ENCODE data around the gene PHF12. TPM values are rescaled to one million over a fixed set of nuclear protein-coding genes. Genes with fewer than 3 reads are reported as not detected.

PHF12 gene
- total RNA-seq, 3 donors from 2014 or later (not counting 1 experiment from before 2014, with no cell fraction given), result 163 to 177 (median 171) TPM

DNA sequence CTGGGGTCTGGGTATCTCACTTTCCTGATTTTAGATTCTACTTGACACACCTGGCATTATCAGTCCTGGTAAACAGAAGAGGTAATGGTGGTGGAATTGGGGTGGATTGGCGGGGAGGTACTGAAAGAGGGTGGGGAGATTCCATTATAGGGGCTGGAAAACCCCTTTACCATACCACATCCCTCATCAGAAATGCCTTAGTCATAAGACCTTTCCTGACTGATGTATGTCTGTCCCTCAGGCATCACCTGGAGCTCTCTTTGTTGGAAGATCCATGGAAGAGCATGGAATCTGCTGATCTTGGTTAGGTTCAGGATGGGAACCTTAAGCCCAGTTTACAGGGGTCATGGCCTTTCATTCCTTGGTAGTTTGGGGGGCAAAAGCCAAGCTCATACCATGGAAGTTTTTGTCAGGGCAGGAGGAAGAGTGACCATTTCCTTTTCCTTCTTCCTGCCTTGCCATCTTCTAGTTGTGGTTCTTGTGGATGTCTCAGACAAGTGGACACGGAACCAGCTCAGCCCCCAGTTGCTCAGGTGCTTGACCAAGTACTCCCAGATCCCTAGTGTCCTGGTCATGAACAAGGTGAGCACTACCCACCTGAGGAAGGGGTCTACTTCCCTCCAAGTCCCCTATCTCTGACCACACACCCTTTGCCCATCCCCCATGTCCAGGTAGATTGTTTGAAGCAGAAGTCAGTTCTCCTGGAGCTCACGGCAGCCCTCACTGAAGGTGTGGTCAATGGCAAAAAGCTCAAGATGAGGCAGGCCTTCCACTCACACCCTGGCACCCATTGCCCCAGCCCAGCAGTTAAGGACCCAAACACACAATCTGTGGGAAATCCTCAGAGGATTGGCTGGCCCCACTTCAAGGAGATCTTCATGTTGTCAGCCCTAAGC lies 93.2 kb downstream of the PHF12 start:
- intact Hi-C loops (cut with micrococcal nuclease), result no loop called here
- H3K9me3 Mint-ChIP-seq, result no peaks in the 10 kb centered on the region
- no peak overlapping the region for H3K4me3 ChIP-seq (ENCODE audit: low read length)
- peaks cover 27% of the 10 kb centered on the region for H3K36me3 ChIP-seq (ENCODE audit: control insufficient read depth, insufficient read depth, low read length)
- no peaks in the 10 kb centered on the region for H3K36me3 Mint-ChIP-seq
- peak overlapping the region; percentile 58 for H3K4me3 Mint-ChIP-seq
- H3K27ac ChIP-seq (ENCODE audit: low read length), result no peak overlapping the region
- WGBS (ENCODE audit: insufficient coverage), result 91% methylated on average over 2 of the region's 3 CpGs
- DNase-seq (peak in 1 of 2 donors; percentile 22), ATAC-seq (no peak)
- no peak overlapping the region for H3K27ac Mint-ChIP-seq
- H3K4me1 ChIP-seq (ENCODE audit: control insufficient read depth, insufficient read depth, low read length), result peaks cover 13% of the 10 kb centered on the region
- H3K4me1 Mint-ChIP-seq, result peaks cover 14% of the 10 kb centered on the region in 2 donors
- TF ChIP-seq, protein P1, sequence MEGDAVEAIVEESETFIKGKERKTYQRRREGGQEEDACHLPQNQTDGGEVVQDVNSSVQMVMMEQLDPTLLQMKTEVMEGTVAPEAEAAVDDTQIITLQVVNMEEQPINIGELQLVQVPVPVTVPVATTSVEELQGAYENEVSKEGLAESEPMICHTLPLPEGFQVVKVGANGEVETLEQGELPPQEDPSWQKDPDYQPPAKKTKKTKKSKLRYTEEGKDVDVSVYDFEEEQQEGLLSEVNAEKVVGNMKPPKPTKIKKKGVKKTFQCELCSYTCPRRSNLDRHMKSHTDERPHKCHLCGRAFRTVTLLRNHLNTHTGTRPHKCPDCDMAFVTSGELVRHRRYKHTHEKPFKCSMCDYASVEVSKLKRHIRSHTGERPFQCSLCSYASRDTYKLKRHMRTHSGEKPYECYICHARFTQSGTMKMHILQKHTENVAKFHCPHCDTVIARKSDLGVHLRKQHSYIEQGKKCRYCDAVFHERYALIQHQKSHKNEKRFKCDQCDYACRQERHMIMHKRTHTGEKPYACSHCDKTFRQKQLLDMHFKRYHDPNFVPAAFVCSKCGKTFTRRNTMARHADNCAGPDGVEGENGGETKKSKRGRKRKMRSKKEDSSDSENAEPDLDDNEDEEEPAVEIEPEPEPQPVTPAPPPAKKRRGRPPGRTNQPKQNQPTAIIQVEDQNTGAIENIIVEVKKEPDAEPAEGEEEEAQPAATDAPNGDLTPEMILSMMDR (IDR thresholded peaks at IDR 0.05), result no peak
- H3K27me3 ChIP-seq (ENCODE audit: control insufficient read depth, insufficient read depth, low read length), result no peaks in the 10 kb centered on the region
- no peaks in the 10 kb centered on the region for H3K27me3 Mint-ChIP-seq (ENCODE audit: low read depth in 2 of 2)
- H3K9me3 ChIP-seq (ENCODE audit: control insufficient read depth, insufficient read depth, low read length), result no peaks in the 10 kb centered on the region

DNA sequence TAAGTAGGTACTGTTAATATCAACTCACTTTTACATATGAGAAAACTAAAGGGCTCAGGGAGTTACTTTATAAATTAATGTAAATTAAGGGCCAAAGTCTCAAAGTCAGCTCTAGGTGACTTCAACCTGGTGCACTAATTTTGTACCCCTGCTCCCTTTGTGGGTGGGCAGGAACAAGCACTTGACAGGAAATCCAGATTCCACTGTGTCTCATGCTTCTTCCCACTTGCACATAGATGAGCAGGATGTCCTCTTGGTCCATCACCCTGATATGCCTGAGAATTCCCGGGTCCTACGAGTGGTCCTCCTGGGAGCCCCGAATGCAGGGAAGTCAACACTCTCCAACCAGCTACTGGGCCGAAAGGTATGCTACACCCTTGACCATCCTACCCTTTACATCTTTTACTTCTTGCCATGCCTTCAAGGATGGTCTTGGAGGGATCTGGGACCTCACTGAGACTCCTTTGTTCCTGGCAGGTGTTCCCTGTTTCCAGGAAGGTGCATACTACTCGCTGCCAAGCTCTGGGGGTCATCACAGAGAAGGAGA lies 95.2 kb downstream of the PHF12 start:
- DNase-seq (no peak), ATAC-seq (no peak)
- H3K36me3 ChIP-seq (ENCODE audit: control insufficient read depth, insufficient read depth, low read length), result peaks cover 27% of the 10 kb centered on the region
- no peaks in the 10 kb centered on the region for H3K9me3 Mint-ChIP-seq
- H3K27ac ChIP-seq (ENCODE audit: low read length), result no peak overlapping the region
- WGBS (ENCODE audit: insufficient coverage), result 96% methylated on average over 5 of the region's 5 CpGs
- no peaks in the 10 kb centered on the region for H3K9me3 ChIP-seq (ENCODE audit: control insufficient read depth, insufficient read depth, low read length)
- no peaks in the 10 kb centered on the region for H3K36me3 Mint-ChIP-seq
- TF ChIP-seq, protein P1 (IDR thresholded peaks at IDR 0.05), result no peak
- no peak overlapping the region for H3K4me3 ChIP-seq (ENCODE audit: low read length)
- peak overlapping the region; percentile 98 for H3K4me3 Mint-ChIP-seq
- peaks cover 14% of the 10 kb centered on the region in 2 donors for H3K4me1 Mint-ChIP-seq
- peaks cover 13% of the 10 kb centered on the region for H3K4me1 ChIP-seq (ENCODE audit: control insufficient read depth, insufficient read depth, low read length)
- no peaks in the 10 kb centered on the region for H3K27me3 Mint-ChIP-seq (ENCODE audit: low read depth in 2 of 2)
- no peak overlapping the region for H3K27ac Mint-ChIP-seq
- intact Hi-C loops (cut with micrococcal nuclease), result no loop called here
- no peaks in the 10 kb centered on the region for H3K27me3 ChIP-seq (ENCODE audit: control insufficient read depth, insufficient read depth, low read length)

DNA sequence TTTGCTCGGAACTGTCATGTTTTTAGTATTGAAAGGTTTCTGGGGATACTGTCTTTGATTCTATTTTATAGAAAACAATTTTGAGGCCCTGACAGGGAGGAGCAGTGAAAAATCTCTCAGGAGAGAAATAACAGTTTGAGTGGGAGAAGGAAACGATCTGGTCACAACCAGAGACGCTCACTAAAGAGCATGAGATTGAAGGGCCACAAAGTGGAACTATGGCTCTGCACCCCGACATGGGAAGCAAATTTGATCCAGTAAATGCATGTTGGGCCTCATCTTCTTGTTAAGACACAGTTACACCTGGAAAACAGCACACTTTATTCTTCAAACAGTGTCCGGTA lies 96.0 kb downstream of the PHF12 start:
- H3K4me1 ChIP-seq (ENCODE audit: control insufficient read depth, insufficient read depth, low read length), result peaks cover 13% of the 10 kb centered on the region
- peaks cover 22% of the 10 kb centered on the region for H3K36me3 ChIP-seq (ENCODE audit: control insufficient read depth, insufficient read depth, low read length)
- Mint-ChIP-seq H3K9me3 (no peaks in the 10 kb centered on the region), H3K27me3 (ENCODE audit: low read depth in 2 of 2) (no peaks in the 10 kb centered on the region), H3K4me3 (peak overlapping the region; percentile 98), H3K36me3 (no peaks in the 10 kb centered on the region), H3K4me1 (peaks cover 14% of the 10 kb centered on the region in 2 donors), H3K27ac (peak overlapping the region; percentile 85 to 92)
- peak overlapping the region; percentile 90 for H3K4me3 ChIP-seq (ENCODE audit: low read length)
- no peaks in the 10 kb centered on the region for H3K9me3 ChIP-seq (ENCODE audit: control insufficient read depth, insufficient read depth, low read length)
- ATAC-seq (no peak), DNase-seq (no peak)
- intact Hi-C loops (cut with micrococcal nuclease), result no loop called here
- peak overlapping the region; percentile 66 for H3K27ac ChIP-seq (ENCODE audit: low read length)
- no peaks in the 10 kb centered on the region for H3K27me3 ChIP-seq (ENCODE audit: control insufficient read depth, insufficient read depth, low read length)
- TF ChIP-seq, protein P1 (IDR thresholded peaks at IDR 0.05), result no peak
- 6% methylated on average over 4 of the region's 5 CpGs for WGBS (ENCODE audit: insufficient coverage)

Other genes starting within 250 kb of the PHF12 start
- 1 to 10 TPM; 2.3 to 5.8 (median 3.6) TPM for gene PROCA1, start 239.6 kb downstream of the PHF12 start, total RNA-seq
- 10 to 100 TPM in 1 of 3 donors, 1 to 10 TPM in 2; 3.7 to 12.9 (median 3.8) TPM for gene RAB34, start 233.7 kb downstream of the PHF12 start, total RNA-seq
- gene RPL23A, start 231.5 kb downstream of the PHF12 start, total RNA-seq, result 1,000 to 10,000 TPM; 1,375 to 1,532 (median 1,498) TPM
- 1 to 10 TPM in 1 of 3 donors, not detected in 2; 1.0 TPM for gene TLCD1, start 225.3 kb downstream of the PHF12 start, total RNA-seq
- gene NEK8, start 222.7 kb downstream of the PHF12 start, total RNA-seq, result 1 to 10 TPM; 5.9 to 7.4 (median 6.8) TPM
- gene TRAF4, start 207.5 kb downstream of the PHF12 start, total RNA-seq, result 100 to 1,000 TPM in 2 of 3 donors, 10 to 100 TPM in 1; 97.8 to 209 (median 122) TPM
- 10 to 100 TPM; 16.9 to 26.0 (median 20.0) TPM for gene FAM222B, start 108.7 kb downstream of the PHF12 start, total RNA-seq
- 10 to 100 TPM; 20.9 to 35.2 (median 27.3) TPM for gene ERAL1, start 96.5 kb downstream of the PHF12 start, total RNA-seq
- 100 to 1,000 TPM; 132 to 152 (median 152) TPM for gene FLOT2, start 53.8 kb downstream of the PHF12 start, total RNA-seq
- 10 to 100 TPM; 22.5 to 27.3 (median 23.2) TPM for gene DHRS13, start 48.4 kb downstream of the PHF12 start, total RNA-seq
- gene SEZ6, start 54.5 kb upstream of the PHF12 start, total RNA-seq, result 1 to 10 TPM in 1 of 3 donors, under 1 TPM in 2; 0.33 to 1.4 (median 0.97) TPM
- 1 to 10 TPM; 3.0 to 5.8 (median 3.4) TPM for gene PIPOX, start 91.6 kb upstream of the PHF12 start, total RNA-seq
- gene MYO18A, start 228.9 kb upstream of the PHF12 start, total RNA-seq, result 100 to 1,000 TPM; 110 to 117 (median 115) TPM

All from natural killer cell (primary cell).